IgD-negative memory B cell (primary cell): ENCODE results near the gene QRFPR. TPM values are rescaled to one million over a fixed set of nuclear protein-coding genes. Genes with fewer than 3 reads are reported as not detected.

Source experiments
- H3K27ac Mint-ChIP-seq, 3 donors: one replicate each; pipeline ENCODE4 v1.8.0; 2020 to 2022; ENCODE audit warnings: mild to moderate bottlenecking in 3 of 3, mixed read lengths in 3 of 3, moderate library complexity in 1 of 3
- H3K27me3 Mint-ChIP-seq: one replicate; pipeline ENCODE4 v1.8.0; 2021; ENCODE audit warnings: mixed read lengths
- H3K36me3 Mint-ChIP-seq: one replicate; pipeline ENCODE4 v1.8.0; 2020; ENCODE audit warnings: mild to moderate bottlenecking, mixed read lengths
- H3K4me1 Mint-ChIP-seq, 3 donors: one replicate each; pipeline ENCODE4 v1.8.0; 2020 to 2022; ENCODE audit warnings: mixed read lengths in 3 of 3, mild to moderate bottlenecking in 1 of 3
- H3K4me3 Mint-ChIP-seq, 4 donors: one replicate each; pipeline ENCODE4 v1.8.0; 2020 to 2022; ENCODE audit warnings: mild to moderate bottlenecking in 4 of 4, mixed read lengths in 4 of 4, moderate library complexity in 3 of 4
- H3K9me3 Mint-ChIP-seq, 3 donors: one replicate each; pipeline ENCODE4 v1.8.0; 2020 to 2021; ENCODE audit warnings: mixed read lengths in 3 of 3, mild to moderate bottlenecking in 1 of 3
- polyA plus RNA-seq: library from polyadenylated mRNA; unstranded; fragments of 300-500 nt; fragmentation: Illumina TruSeq; gene quantifications from one replicate; pipeline ENCODE4 v1.2.3, GENCODE V29; 2021

The QRFPR gene
- polyA plus RNA-seq, 1 donor from 2014 or later = not detected

- no peaks in the 10 kb centered on the region for H3K4me1 Mint-ChIP-seq
- no peaks in the 10 kb centered on the region for H3K9me3 Mint-ChIP-seq
- H3K4me3 Mint-ChIP-seq = no peak overlapping the region
- peaks cover 7% of the 10 kb centered on the region for H3K27me3 Mint-ChIP-seq
- no peaks in the 10 kb centered on the region for H3K36me3 Mint-ChIP-seq
- H3K27ac Mint-ChIP-seq = no peak overlapping the region
These were observed 7.0 kb downstream of the QRFPR start for GRCh38 chr4:121373841-121374240.

DNA sequence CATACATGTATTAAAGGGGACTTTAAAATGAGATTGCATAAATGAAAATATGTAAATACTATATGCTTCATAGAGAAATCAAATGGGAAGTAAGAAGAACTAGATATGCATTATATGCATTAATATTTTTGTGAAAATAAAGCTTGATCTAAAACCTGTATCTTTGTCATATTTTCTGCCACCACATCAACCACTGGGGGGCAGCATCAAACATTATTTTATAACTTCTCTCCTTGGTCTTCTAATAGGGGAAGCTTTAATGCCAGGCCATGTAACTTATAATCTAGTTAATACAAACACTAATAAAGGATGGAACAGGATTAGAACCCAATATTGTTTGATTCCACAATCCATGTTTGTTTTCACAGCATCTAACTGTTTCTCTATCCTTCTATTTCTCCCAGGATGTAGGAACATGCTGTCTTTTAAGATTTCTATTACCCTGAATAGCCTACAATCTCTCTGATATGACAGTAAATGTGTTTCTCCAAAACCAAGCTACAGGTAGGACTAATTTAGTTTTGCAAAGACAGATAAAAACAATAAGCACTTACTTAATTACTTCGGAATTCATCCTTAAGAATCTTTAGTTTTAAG, 10.0 kb downstream of the QRFPR start:
- H3K27me3 Mint-ChIP-seq = no peaks in the 10 kb centered on the region
- no peaks in the 10 kb centered on the region for H3K9me3 Mint-ChIP-seq
- no peak overlapping the region for H3K27ac Mint-ChIP-seq
- H3K4me1 Mint-ChIP-seq = no peaks in the 10 kb centered on the region
- no peak overlapping the region for H3K4me3 Mint-ChIP-seq
- no peaks in the 10 kb centered on the region for H3K36me3 Mint-ChIP-seq

GRCh38 chr4:121360495-121360894, 20.3 kb downstream of the QRFPR start:
- Mint-ChIP-seq H3K27me3 (no peaks in the 10 kb centered on the region), H3K36me3 (no peaks in the 10 kb centered on the region), H3K4me1 (no peaks in the 10 kb centered on the region), H3K4me3 (no peak overlapping the region), H3K27ac (no peak overlapping the region), H3K9me3 (no peaks in the 10 kb centered on the region)

GRCh38 chr4:121358473-121358872, 22.3 kb downstream of the QRFPR start:
- H3K9me3 Mint-ChIP-seq = peaks cover 2 to 15% (median 4%) of the 10 kb centered on the region in 3 donors
- H3K4me1 Mint-ChIP-seq = no peaks in the 10 kb centered on the region
- H3K4me3 Mint-ChIP-seq = no peak overlapping the region
- H3K27me3 Mint-ChIP-seq = no peaks in the 10 kb centered on the region
- no peak overlapping the region for H3K27ac Mint-ChIP-seq
- H3K36me3 Mint-ChIP-seq = no peaks in the 10 kb centered on the region

GRCh38 chr4:121353213-121353612, 27.6 kb downstream of the QRFPR start:
- Mint-ChIP-seq H3K27ac (no peak overlapping the region), H3K4me3 (no peak overlapping the region), H3K9me3 (peaks cover 2 to 23% (median 4%) of the 10 kb centered on the region in 3 donors), H3K36me3 (no peaks in the 10 kb centered on the region), H3K27me3 (peaks cover 4% of the 10 kb centered on the region), H3K4me1 (no peaks in the 10 kb centered on the region)

- peaks cover 4% of the 10 kb centered on the region for H3K27me3 Mint-ChIP-seq
- no peaks in the 10 kb centered on the region for H3K36me3 Mint-ChIP-seq
- no peaks in the 10 kb centered on the region for H3K9me3 Mint-ChIP-seq
- H3K4me1 Mint-ChIP-seq = no peaks in the 10 kb centered on the region
- no peak overlapping the region for H3K27ac Mint-ChIP-seq
- H3K4me3 Mint-ChIP-seq = no peak overlapping the region
These were observed 36.7 kb downstream of the QRFPR start for GRCh38 chr4:121344098-121344497.

GRCh38 chr4:121340247-121340646, 40.6 kb downstream of the QRFPR start:
- Mint-ChIP-seq H3K27me3 (peaks cover 2% of the 10 kb centered on the region), H3K9me3 (peaks cover 0 to 3% (median 0%) of the 10 kb centered on the region in 3 donors), H3K4me3 (no peak overlapping the region), H3K36me3 (no peaks in the 10 kb centered on the region), H3K4me1 (peaks cover 0 to 3% (median 0%) of the 10 kb centered on the region in 3 donors), H3K27ac (no peak overlapping the region)

- Mint-ChIP-seq H3K27me3 (no peaks in the 10 kb centered on the region), H3K9me3 (peaks cover 0 to 3% (median 0%) of the 10 kb centered on the region in 3 donors), H3K4me1 (peaks cover 0 to 3% (median 0%) of the 10 kb centered on the region in 3 donors), H3K27ac (no peak overlapping the region), H3K4me3 (no peak overlapping the region), H3K36me3 (no peaks in the 10 kb centered on the region)
These were observed 41.0 kb downstream of the QRFPR start for GRCh38 chr4:121339824-121340223.

GRCh38 chr4:121339307-121339706, 41.5 kb downstream of the QRFPR start:
- Mint-ChIP-seq H3K27ac (no peak overlapping the region), H3K9me3 (peaks cover 0 to 3% (median 0%) of the 10 kb centered on the region in 3 donors), H3K27me3 (peaks cover under 1% of the 10 kb centered on the region), H3K4me3 (no peak overlapping the region), H3K36me3 (no peaks in the 10 kb centered on the region), H3K4me1 (peaks cover 0 to 3% (median 0%) of the 10 kb centered on the region in 3 donors)

DNA sequence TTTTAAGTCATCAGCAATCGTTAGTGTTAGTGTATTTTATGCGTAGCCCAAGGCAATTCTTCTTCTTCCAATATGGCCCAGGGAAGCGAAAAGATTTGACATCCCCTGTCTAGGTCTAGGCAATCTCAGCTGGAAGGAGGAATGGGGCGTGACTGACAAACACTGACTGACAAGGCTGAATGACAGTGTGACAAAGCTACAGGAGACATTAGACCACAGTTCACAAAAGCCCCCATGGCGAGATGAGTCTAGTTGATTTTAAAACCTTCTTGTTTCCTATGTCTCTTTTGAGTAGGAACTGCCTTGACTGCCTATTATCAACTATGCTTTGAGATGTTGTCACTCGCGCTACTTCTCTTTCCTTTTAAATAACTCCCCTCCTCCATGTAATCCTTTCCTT, 42.3 kb downstream of the QRFPR start:
- Mint-ChIP-seq H3K9me3 (peaks cover 0 to 3% (median 0%) of the 10 kb centered on the region in 3 donors), H3K4me3 (no peak overlapping the region), H3K27ac (no peak overlapping the region), H3K4me1 (peaks cover 0 to 3% (median 0%) of the 10 kb centered on the region in 3 donors), H3K36me3 (no peaks in the 10 kb centered on the region), H3K27me3 (peaks cover 2% of the 10 kb centered on the region)

- Mint-ChIP-seq H3K4me1 (peaks cover 0 to 3% (median 0%) of the 10 kb centered on the region in 3 donors), H3K27me3 (peaks cover 2% of the 10 kb centered on the region), H3K36me3 (no peaks in the 10 kb centered on the region), H3K27ac (no peak overlapping the region), H3K9me3 (peaks cover 0 to 3% (median 0%) of the 10 kb centered on the region in 3 donors), H3K4me3 (no peak overlapping the region)
These were observed 44.1 kb downstream of the QRFPR start for GRCh38 chr4:121336706-121337105.

GRCh38 chr4:121330180-121330665, 50.6 kb downstream of the QRFPR start:
- H3K27ac Mint-ChIP-seq = no peak overlapping the region
- H3K36me3 Mint-ChIP-seq = no peaks in the 10 kb centered on the region
- H3K9me3 Mint-ChIP-seq = peaks cover 0 to 1% (median 0%) of the 10 kb centered on the region in 3 donors
- no peak overlapping the region for H3K4me3 Mint-ChIP-seq
- no peaks in the 10 kb centered on the region for H3K4me1 Mint-ChIP-seq
- H3K27me3 Mint-ChIP-seq = peaks cover 8% of the 10 kb centered on the region

DNA sequence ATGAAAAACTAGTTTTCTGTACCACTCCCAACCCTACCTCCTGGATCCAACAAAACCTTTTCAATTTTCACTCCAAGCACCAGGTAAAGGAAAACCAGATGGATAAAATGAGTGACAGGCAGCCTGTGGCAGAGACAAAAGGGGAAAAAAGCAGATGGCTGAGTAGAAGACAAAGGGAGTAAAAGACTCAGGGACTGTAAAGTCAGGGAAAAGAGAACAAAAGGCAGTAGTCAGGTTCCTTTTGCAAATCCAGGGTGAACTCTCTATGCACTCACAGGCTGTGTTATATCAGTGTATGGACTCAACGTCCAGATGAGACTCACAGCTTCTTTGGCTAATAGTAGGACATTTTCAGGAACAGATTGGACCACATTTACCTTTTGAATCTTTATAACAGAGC, 54.2 kb downstream of the QRFPR start:
- no peak overlapping the region for H3K4me3 Mint-ChIP-seq
- no peaks in the 10 kb centered on the region for H3K4me1 Mint-ChIP-seq
- no peaks in the 10 kb centered on the region for H3K36me3 Mint-ChIP-seq
- H3K9me3 Mint-ChIP-seq = peaks cover 0 to 1% (median 0%) of the 10 kb centered on the region in 3 donors
- H3K27ac Mint-ChIP-seq = no peak overlapping the region
- H3K27me3 Mint-ChIP-seq = peaks cover 6% of the 10 kb centered on the region

GRCh38 chr4:121324331-121324730, 56.5 kb downstream of the QRFPR start:
- H3K27ac Mint-ChIP-seq = no peak overlapping the region
- H3K4me1 Mint-ChIP-seq = no peaks in the 10 kb centered on the region
- H3K36me3 Mint-ChIP-seq = no peaks in the 10 kb centered on the region
- H3K9me3 Mint-ChIP-seq = no peaks in the 10 kb centered on the region
- no peak overlapping the region for H3K4me3 Mint-ChIP-seq
- peaks cover 6% of the 10 kb centered on the region for H3K27me3 Mint-ChIP-seq

- no peak overlapping the region for H3K4me3 Mint-ChIP-seq
These were observed 59.4 kb downstream of the QRFPR start for GRCh38 chr4:121321466-121321865.

DNA sequence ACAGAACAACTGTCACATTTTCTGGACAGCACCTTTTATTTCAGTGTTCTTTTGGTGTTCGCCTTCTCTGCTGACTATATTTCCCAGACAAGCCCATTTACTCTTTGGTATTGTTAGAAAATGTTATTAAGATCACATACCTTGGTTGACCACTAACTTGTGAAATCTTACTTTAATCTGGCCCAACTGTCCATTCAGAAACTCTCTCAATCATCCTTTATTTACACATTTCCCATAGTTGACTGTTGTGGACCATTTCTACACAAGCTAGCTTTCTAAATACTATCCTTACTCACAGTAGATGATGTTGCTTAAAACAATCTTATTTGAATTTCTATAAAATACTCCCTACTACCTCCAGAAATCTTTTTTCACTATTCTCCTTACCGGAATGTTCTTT, 64.7 kb downstream of the QRFPR start:
- H3K27ac Mint-ChIP-seq = no peak overlapping the region
- no peaks in the 10 kb centered on the region for H3K36me3 Mint-ChIP-seq
- no peak overlapping the region for H3K4me3 Mint-ChIP-seq
- H3K4me1 Mint-ChIP-seq = no peaks in the 10 kb centered on the region
- H3K9me3 Mint-ChIP-seq = peaks cover 0 to 6% (median 2%) of the 10 kb centered on the region in 3 donors
- H3K27me3 Mint-ChIP-seq = peaks cover 1% of the 10 kb centered on the region

More at GRCh38 chr4:121321466-121321865, 59.4 kb downstream of the QRFPR start:
- Mint-ChIP-seq H3K4me1 (no peaks in the 10 kb centered on the region), H3K27me3 (peaks cover 1% of the 10 kb centered on the region), H3K36me3 (no peaks in the 10 kb centered on the region), H3K27ac (no peak overlapping the region), H3K9me3 (peaks cover 0 to 6% (median 0%) of the 10 kb centered on the region in 3 donors)
